Measurements from ENCODE around the gene LILRB3. TPM values are rescaled to one million over a fixed set of nuclear protein-coding genes. Genes with fewer than 3 reads are reported as not detected.
"Not testable (repeated sequence)": the region's sequence is repeated elsewhere in the genome, so short reads cannot be mapped to it uniquely, and the experiment has no call there.

The LILRB3 gene
- total RNA-seq, 1 donor from 2014 or later = not detected

DNA sequence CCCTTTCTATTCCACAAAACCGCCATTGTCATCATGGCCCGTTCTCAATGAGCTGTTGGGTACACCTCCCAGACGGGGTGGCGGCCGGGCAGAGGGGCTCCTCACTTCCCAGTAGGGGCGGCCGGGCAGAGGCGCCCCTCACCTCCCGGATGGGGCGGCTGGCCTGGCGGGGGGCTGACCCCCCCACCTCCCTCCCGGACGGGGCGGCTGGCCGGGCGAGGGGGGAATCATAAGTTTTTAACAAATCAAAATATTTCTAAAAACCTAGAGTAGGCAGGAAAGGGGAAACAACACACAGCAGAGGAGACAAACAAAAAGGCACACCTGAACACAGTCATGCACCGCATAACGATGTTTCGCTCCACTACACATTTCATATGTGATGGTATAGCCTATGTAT lies 8.1 kb downstream of the LILRB3 start:
- not testable (repeated sequence) for DNase-seq (ENCODE audit: low spot score in 2 of 2); FAIRE-seq

DNA sequence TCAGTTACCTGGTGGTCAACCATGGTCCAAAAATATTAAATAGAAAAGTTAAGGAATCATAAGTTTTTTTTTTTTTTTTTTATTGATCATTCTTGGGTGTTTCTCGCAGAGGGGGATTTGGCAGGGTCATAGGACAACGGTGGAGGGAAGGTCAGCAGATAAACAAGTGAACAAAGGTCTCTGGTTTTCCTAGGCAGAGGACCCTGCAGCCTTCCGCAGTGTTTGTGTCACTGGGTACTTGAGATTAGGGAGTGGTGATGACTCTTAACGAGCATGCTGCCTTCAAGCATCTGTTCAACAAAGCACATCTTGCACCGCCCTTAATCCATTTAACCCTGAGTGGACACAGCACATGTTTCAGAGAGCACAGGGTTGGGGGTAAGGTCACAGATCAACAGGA lies 8.6 kb downstream of the LILRB3 start:
- not testable (repeated sequence) for FAIRE-seq; DNase-seq (ENCODE audit: low spot score in 2 of 2)

DNA sequence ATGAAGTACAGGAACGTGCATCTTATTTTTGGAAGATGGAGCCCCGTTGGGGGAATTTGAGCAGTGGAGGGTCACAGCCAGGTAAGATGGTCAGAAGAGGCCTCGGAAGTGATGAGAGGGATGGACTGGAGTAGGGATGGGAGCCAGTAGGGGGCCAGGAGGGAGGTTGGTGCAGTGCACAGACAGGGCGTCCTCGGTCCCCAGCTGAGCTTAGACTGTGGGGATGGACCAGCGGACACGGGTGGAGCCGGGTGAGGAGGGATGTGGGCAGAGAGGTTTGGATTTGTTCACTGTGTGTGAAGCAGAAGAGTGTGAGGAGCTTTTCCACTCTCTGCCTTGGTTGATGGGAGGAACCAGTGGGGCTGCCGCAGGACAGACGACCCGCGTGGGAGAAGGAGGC lies 11.6 kb downstream of the LILRB3 start:
- no peak for DNase-seq (ENCODE audit: low spot score in 2 of 2)
- no peak for FAIRE-seq

DNA sequence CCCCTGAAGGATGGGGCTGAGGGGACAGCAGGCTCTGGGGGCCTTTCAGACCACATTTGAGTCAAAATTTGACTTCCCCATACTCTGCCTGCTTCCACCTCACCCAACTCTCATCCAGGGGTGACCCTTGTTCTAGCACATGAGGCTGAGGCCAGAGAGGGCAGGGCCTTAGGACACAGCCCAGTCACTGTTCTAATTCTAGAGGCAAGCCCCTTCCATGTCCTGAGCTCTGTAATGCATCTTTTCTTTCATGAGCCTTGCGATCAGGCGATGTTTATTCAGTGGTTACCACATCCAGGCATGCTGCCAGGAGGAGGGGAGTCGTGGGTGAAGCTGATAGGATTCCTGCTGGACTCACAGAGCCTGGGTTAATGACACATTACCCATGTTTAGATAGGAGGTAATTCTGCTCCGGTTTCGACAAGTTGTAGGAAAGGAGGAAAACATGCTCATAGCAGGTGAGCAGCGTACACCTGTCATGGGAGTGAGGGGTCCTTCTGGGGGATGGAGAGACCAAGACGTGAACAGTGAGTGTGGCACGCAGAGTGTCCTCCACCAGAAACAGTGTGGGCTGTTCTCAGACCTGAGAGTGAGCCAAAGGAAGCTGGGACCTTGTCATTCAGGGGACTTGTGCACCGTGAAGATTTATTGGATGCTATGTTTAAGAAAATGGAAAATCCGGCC lies 12.9 kb downstream of the LILRB3 start:
- peak; percentile 62 to 76 for DNase-seq (ENCODE audit: low spot score in 2 of 2)
- no peak for FAIRE-seq

DNA sequence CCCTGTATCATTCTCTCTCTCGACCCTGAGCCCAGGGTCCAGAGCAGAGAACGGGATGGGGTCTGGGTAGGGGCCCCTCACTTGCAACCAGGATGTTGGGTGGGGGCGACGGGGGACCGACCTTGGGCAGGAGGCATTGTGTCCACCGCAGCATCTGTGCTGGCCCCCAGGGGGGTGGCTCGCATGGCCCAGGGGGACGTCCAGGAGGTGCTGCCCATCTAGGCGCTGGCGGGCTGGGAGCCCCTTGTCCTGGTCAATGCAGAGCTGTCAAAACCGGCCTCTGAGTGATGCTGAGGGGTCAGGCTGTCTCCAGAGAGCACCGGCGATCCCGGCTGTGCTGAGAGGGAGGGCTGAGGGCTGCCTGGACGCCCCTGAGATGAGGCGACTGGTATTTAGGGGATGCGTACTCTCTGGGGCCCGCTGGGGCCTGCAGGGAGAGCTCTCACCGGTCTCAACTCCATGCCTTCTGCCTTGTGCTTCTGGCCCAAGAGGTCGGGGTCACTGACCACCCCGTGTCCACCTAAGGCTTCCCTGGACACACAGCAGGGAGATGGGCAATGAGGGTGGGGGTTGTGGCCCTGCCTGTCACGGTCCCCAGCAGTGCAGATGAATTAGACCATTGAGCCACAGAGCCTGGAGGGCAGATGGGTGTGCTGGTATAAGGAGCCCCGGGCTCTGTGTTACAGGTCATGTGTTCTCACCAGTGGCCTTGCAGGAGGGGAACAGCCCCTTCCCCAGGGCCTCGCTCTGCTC lies 13.6 kb downstream of the LILRB3 start:
- FAIRE-seq = no peak

DNA sequence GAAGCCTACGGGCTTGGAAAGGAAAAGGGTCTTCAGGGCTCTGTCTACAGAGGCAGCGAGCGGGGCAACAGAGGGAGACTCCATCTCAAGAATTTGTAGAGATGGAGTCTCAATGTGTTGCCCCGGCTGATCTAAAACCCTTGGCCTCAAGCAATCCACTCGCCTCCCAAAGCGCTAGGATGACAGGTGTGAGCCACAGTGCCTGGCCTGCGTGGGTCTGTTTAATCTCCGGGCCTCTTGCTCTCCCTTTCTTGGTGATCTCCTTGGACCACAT lies 14.1 kb downstream of the LILRB3 start:
- no peak for FAIRE-seq
- no peak for DNase-seq (ENCODE audit: low spot score in 2 of 2)

More for the DNA sequence above, 13.6 kb downstream of the LILRB3 start:
- no peak for DNase-seq (ENCODE audit: low spot score in 2 of 2)

DNA sequence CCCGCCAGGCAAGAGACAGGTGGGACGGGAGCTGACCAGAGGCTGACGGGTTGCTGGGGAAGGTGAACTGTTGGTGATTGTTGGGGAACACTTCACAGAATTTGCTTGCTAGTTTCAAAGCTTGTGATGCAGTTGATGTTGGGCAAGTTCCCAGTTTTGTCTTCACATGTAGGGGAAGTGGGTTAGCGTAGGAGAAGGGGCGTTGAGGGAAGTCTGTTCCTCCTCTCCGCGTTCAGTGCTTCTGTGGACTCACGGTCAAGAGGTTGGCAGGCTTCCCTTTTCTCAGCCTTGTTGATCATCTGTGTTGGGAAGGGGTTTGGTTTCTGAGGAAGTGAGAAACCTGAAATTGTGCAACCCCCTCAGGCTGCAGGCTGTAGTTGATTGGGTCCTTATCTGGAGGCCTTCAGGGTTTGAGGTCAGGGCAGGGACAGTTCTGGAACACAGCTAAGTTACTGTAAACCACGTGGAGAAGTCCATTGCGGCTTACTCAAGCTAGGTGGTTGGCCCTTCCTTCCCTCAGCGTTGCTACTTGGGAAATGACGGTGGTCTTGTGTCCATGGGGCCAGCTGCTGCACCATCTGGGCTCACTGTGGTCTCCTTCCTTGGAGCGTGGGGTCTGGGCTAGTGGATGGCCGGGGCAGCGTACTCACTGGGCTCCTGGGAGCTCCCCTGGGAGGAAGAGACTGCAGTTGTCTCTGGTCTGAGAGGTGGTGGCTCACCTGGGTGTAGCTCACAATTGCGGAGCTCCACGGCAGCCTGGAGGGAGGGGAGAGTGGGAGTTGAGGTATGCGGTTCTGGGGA lies 14.6 kb downstream of the LILRB3 start:
- no peak for DNase-seq (ENCODE audit: low spot score in 2 of 2)
- no peak for FAIRE-seq

DNA sequence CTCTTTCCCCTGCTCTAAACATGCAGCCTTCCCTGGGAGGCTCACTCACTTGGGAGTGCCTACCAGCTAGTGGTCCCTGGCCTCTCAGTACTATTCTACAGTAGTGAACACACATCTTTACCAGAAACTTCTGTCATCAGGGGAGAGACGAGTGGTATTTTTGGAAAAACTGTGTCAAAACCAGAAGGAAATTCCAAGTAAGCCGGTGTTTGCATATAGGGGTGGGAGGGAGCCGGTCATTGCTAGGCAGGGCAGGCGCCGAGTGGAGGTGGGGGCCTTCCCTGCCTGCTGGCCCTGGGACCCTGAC lies 15.2 kb downstream of the LILRB3 start:
- FAIRE-seq = no peak

DNA sequence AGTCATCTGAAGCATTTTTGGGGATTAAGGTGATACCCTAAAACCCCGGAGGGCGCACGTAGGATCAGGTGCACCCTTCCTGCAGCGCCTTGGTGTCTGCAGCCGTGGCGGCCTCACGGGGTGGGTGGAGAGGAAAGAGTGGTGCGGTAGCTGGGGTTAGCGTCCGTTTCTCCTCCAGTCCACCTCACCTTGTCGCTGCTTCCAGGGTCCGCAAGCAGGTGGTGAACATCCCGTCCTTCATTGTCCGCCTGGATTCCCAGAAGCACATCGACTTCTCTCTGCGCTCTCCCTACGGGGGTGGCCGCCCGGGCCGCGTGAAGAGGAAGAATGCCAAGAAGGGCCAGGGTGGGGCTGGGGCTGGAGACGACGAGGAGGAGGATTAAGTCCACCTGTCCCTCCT lies 15.6 kb downstream of the LILRB3 start:
- not testable (repeated sequence) for FAIRE-seq; DNase-seq (ENCODE audit: low spot score in 2 of 2)

More for the DNA sequence above, 15.2 kb downstream of the LILRB3 start:
- no peak for DNase-seq (ENCODE audit: low spot score in 2 of 2)

DNA sequence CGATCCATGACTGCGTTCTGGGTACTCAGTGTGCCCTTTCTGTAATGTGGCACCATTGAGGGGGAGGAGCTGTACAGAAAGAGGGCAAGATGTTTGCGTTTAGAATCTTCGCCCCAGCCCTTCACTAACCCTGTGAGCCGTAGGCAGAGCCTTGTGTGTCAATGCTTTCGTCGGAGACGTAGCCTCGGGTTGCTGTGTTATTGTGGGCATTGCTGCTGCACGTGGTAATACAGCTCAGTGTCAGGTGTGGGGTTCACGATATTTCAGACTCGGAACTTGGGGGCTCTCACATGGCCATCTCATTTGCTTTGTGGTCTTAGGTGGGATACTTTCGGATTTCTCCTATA lies 16.0 kb downstream of the LILRB3 start:
- FAIRE-seq = no peak
- DNase-seq (ENCODE audit: low spot score in 2 of 2) = no peak

DNA sequence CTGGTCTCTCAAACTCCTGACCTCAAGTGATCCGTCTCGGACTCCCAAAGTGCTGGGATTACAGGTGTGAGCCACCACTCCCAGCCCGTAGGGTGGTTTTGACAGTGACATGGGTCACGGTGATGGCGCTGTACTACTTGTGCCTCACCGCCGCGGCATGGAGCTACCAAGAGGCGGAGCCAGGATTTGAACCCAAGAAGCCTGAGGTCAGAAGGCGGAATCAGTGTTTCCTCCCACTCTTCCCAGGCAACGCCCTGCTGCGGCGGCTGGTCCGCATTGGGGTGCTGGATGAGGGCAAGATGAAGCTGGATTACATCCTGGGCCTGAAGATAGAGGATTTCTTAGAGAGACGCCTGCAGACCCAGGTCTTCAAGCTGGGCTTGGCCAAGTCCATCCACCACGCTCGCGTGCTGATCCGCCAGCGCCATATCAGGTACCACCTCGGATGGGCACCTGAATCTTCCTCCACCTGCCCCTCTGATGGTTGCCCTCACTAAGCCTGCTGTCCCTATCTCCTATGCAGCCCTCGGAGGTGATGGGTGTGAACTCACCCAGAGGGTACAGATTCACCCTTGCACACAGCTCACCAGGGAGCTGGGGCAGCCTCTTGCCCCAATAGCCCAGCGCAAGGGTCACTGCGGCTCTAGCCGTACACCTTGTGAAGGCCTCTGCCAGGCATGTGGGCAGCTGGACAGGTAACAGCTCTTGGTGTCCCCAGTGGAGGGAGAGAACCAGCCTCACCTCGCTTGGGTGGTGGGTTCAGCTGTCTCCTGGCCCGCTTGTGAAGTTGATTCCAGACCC lies 16.6 kb downstream of the LILRB3 start:
- DNase-seq (ENCODE audit: low spot score in 2 of 2) = no peak
- FAIRE-seq = no peak

DNA sequence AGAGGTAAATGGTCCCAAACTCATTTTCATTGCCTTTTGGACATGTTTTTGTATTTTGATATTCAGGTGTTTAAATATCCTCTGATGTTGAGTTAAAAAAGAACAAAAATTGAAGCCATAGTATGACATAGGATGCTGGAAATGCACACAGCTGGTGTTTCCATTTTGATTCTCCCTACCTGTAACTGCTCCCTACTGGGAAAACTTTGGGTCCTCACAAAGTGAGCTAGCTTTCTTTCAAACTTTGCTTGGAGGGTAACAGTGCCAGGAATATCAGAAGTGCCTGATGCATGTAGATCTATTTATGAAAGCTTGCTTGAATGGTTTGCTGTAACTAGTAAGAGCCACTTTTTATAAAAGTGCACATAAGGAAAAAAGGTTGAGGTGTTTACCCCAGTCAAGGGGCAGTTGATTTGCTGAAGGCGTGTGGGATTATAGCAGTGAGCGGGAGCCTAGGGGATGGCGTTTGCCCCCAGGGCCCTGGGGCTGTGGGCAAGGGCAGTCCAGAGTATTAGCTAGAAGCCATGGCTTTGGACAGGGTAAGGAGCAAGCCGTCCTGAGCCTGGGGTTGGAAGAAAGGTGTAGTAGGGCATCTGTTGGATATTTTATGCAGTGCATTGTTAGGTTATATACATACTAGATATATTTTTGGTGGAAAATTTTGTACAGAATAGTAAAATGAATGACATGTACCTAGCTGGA lies 17.9 kb downstream of the LILRB3 start:
- DNase-seq (ENCODE audit: low spot score in 2 of 2) (no peak), FAIRE-seq (no peak)

DNA sequence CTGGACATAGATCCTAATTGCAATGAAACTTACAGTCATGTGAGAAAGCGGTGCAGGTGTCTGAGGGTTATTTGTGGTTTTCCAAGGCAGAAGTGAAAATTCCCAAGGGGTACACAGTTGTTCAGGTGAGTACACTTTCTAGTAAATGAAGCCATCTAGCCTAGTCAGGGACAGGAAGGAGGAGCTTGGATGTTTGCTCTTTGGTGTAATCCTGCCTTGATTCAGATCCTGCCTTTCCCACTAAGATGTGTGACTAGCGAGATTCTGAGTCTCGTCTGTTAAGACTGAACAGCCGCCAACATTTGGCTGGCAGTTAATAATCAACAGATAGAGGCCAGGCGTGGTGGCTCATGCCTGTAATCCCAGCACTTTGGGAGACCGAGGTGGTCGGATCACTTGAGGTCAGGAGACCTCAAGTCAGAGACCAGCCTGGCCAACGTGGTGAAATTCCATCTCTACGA lies 19.6 kb downstream of the LILRB3 start:
- no peak for FAIRE-seq
- DNase-seq (ENCODE audit: low spot score in 2 of 2) = no peak

DNA sequence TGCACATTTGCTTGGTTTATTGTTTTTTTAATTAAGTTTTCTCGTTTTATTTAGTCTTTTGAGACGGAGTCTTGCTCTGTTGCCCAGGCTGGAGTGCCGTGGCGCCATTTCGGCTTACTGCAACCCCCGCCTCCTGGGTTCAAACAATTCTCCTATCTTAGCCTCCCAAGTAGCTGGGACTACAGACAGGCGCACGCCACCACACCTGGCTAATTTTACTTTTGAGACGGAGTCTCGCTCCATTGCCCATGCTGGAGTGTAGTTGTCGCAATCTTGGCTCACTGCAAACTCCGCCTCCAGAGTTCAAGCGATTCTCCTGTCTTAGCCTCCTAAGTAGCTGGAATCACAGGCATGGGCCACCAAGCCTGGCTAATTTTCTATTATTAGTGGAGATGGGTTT lies 20.8 kb downstream of the LILRB3 start:
- DNase-seq (ENCODE audit: low spot score in 2 of 2) (no peak), FAIRE-seq (no peak)

DNA sequence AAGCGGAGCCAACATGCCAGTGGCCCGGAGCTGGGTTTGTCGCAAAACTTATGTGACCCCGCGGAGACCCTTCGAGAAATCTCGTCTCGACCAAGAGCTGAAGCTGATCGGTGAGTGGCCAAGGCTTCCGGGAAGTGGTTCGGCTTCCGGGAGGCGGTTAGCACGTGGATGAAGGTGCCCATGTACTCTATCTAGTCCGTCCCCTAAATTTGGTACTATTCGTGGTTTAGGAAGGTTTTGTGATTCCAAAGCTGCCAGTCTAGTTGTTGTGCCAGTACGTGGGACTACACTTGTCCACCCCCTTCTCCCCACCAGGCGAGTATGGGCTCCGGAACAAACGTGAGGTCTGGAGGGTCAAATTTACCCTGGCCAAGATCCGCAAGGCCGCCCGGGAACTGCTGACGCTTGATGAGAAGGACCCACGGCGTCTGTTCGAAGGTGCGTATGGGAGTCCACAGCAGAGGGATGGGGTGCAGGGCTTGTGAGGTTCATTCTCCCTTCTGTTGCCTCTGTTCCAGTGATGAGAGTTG lies 21.6 kb downstream of the LILRB3 start:
- DNase-seq (ENCODE audit: low spot score in 2 of 2) (no peak), FAIRE-seq (no peak)

DNA sequence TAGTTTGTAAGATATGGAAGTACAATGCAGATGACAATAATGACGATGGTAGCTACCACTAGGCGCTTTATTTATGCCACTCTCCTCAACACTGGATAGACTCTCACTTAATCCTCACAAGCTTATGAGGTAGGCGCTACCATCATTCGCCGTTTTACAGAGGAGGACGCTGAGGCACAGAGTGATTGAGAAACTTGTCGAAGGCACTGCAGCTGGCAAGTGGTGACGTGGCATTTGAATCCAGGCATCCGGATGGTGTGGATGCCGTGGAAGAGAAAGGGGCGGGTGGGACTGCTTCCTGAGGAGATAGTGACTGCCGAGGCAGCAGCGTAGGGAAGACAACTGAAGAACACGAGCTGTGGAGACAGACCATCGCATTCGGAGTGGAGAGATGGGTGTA lies 23.4 kb downstream of the LILRB3 start:
- DNase-seq (ENCODE audit: low spot score in 2 of 2) (no peak), FAIRE-seq (no peak)

DNA sequence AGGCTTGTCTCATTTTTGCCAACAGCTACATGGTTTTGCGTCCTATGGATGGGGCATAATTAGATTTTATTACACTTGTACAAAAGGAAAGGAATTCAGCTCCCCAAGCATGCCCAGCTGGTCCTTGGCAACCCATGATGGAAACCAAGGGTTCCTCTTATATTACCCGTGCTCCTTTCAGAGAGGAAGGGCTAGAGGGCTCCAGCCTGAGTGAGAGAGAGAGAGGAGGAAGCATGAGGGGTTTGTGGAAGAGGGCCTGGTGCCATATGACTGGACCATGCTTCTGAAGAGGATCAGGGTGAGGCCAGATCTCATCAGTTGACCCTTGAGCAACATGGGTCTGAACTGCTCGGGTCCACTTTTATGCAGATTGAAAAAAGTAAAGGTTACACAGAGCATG lies 25.7 kb downstream of the LILRB3 start:
- DNase-seq (ENCODE audit: low spot score in 2 of 2) = no peak
- FAIRE-seq = no peak

DNA sequence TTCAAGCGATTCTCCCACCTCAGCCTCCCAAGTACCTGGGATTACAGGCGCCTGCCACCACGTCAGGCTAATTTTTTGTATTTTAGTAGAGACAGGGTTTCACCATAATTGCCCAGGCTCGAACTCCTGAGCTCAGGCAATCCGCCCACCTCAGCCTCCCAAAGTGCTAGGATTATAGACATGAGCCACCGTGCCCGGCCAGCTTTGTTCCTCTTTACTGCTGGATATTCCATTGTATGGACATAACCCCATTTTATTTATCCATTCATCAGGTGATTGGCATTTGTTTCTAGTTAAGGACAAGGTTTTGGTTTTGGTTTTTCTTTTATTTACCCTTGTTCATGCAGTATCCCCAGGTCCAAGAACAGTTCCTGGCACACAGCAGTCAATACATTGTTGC lies 26.3 kb downstream of the LILRB3 start:
- DNase-seq (ENCODE audit: low spot score in 2 of 2) (no peak), FAIRE-seq (no peak)

DNA sequence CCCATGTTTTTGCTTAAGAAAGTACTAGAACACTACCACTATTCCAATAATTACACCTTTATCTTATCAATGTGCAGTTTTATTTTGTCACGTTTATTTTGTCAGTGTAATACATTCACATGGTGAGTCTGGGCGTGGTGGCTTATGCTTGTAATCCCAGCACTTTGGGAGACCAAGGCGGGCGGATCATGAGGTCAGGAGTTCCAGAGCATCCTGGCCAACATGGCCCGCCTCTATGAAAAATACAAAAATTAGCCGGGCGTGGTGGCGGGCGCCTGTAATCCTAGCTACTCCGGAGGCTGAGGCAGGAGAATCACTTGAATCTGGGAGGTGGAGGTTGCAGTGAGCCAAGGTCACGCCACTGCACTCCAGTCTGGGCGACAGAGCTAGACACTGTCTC lies 28.3 kb downstream of the LILRB3 start:
- not testable (repeated sequence) for FAIRE-seq; DNase-seq (ENCODE audit: low spot score in 2 of 2)

DNA sequence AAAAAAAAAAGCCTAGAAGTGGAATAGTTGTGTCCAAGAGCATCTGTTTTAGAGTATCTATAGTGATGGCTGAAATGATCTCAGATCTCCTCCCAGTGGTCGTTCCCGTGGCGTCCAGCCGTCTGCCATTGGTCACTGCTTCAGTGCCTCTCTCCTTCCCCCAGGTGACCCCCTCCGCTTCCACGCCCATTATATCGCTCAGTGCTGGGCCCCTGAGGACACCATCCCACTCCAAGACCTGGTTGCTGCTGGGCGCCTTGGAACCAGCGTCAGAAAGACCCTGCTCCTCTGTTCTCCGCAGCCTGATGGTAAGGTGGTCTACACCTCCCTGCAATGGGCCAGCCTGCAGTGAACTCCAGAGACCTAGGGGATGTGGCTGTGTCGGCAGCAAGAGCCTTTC lies 29.8 kb downstream of the LILRB3 start:
- no peak for DNase-seq (ENCODE audit: low spot score in 2 of 2)
- no peak for FAIRE-seq
